Peyer's patch (tissue), 4 donors: ENCODE results near the gene PARVA.

ENCODE experiments used
- POLR2A ChIP-seq, 2 donors: fragments of 450-650 bp; IDR thresholded peaks; one replicate each; pipeline ENCODE4 v1.5.1; 2017; ENCODE audit warnings: antibody characterized with exemption in 2 of 2, mild to moderate bottlenecking in 2 of 2, moderate library complexity in 2 of 2
- TF ChIP-seq, protein P1 (sequence below), 6 experiments: fragments of 450-650 bp in 4 of 6; fragments of 200-600 bp in 2 of 6; sonication (generic) in 1 of 6; IDR thresholded peaks; one replicate each; pipeline ENCODE4 v1.5.1; 2017 to 2019; ENCODE audit warnings: antibody characterized with exemption in 6 of 6, mild to moderate bottlenecking in 3 of 6, moderate library complexity in 1 of 6

DNA sequence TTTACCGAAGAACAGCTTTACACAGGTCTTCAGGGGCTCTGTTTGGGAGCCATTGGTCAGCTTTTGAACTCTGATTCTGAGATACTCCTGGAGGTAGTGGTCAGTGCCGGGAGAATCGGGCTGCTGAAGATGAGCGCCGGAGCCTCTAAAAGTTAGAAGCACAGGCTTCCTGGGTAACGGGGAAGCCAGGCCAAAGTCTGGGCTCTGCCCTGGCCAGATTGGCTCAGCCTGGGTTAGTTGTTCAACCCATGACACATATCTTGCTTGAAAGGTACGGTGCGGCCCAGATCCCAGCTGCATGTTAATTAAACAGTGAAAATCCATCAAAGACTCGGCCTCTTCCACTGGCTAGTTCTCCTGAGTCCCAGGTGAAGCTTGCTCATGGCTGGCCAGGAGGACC is 18.0 kb downstream of the PARVA start:
- TF ChIP-seq, protein P1, sequence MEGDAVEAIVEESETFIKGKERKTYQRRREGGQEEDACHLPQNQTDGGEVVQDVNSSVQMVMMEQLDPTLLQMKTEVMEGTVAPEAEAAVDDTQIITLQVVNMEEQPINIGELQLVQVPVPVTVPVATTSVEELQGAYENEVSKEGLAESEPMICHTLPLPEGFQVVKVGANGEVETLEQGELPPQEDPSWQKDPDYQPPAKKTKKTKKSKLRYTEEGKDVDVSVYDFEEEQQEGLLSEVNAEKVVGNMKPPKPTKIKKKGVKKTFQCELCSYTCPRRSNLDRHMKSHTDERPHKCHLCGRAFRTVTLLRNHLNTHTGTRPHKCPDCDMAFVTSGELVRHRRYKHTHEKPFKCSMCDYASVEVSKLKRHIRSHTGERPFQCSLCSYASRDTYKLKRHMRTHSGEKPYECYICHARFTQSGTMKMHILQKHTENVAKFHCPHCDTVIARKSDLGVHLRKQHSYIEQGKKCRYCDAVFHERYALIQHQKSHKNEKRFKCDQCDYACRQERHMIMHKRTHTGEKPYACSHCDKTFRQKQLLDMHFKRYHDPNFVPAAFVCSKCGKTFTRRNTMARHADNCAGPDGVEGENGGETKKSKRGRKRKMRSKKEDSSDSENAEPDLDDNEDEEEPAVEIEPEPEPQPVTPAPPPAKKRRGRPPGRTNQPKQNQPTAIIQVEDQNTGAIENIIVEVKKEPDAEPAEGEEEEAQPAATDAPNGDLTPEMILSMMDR (IDR thresholded peaks at IDR 0.05), result no peak
- TF ChIP-seq POLR2A (IDR thresholded peaks at IDR 0.05), result no peak
